Measurements from ENCODE around the gene IQGAP2.

DNA sequence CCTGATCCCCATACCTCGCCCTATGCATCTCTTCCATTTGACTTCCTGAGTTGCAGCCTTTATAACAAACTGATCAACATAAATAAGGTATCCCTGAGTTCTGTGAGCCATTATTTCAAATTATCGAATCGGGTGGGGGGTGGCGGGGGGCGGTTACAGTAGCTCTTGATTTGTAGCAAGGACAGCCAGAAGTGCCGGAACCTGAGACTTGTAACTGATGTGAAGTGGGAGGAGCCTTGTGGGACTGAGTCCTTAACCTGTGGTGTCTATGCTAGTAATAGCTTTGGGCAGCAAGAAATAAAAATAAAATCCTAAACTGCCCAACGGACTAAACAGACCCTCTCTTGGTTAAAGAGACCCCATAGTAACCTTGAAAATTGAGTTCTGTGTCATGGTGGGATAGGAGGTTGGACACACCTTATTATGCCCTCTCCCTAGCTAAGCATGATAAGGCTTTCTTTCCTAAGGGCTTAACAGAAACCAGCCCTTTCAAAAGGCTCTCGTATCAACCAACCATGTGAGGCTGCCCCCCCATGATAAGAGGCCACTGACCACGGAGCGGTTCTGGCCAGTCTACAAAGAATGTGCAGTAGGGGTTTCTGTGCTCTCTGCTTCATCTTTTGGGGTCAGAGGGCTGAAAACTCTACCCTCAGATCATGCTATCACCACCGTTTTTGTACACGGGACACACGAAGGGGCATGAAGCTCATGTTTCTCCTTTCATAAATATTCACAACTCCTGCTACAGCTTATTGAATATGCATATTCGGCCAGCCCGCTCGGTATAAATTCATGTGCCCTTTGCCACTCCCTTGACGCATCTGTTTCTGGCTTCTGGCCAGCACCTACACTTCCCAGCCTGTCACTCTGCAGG lies 39.5 kb upstream of the IQGAP2 start:
- TF ChIP-seq GATA2 (IDR thresholded peaks at IDR 0.05; ENCODE audit: low read depth, low read length): no peak
- TF ChIP-seq GATA3 (IDR thresholded peaks at IDR 0.05; ENCODE audit: low read depth, low read length): no peak

Data from SH-SY5Y (cell line).